H1 (cell line): ENCODE measurements around the gene RAD51B. TPM values are rescaled to one million over a fixed set of nuclear protein-coding genes. Genes with fewer than 3 reads are reported as not detected.

ENCODE experiments used
- CTCF ChIA-PET: fragments of 300-600 bp; sonication (Branson Sonifier 250); formaldehyde crosslinking; loops from one replicate; lab custom pipeline; 2021; ENCODE audit not compliant: partially characterized antibody; lab: Charles Lee
- POLR2A ChIA-PET: fragments of 300-600 bp; sonication (Branson Sonifier 250); formaldehyde crosslinking; loops from one replicate; lab custom pipeline; 2021; ENCODE audit warnings: inconsistent platforms; ENCODE audit not compliant: partially characterized antibody; lab: Charles Lee
- DNase-seq, 2 experiments: peaks; one replicate each; pipeline versions ENCODE4 v3.0.0 to v3.0.0-alpha.2; 2010 to 2022; ENCODE audit warnings: low spot score in 2 of 2, low read depth in 1 of 2, mixed read lengths in 1 of 2
- FAIRE-seq: peaks from 2 replicates; lab custom pipeline; 2011; peaks lifted over from hg19 to GRCh38; lab: Jason Lieb, UNC
- H2AFZ ChIP-seq: 2 replicates; pipeline ENCODE4 v1.8.1; 2012; ENCODE audit warnings: low read length, inconsistent platforms
- H2AK5ac ChIP-seq: 2 replicates; pipeline ENCODE4 v1.6.1; 2013; ENCODE audit warnings: low read depth, low read length
- H2BK120ac ChIP-seq: replicated peaks from 2 replicates; pipeline ENCODE3; 2013; ENCODE audit warnings: low read depth, low read length, inconsistent platforms
- H2BK12ac ChIP-seq: 2 replicates; pipeline ENCODE4 v1.6.1; 2013; ENCODE audit warnings: low read depth, low read length
- H2BK15ac ChIP-seq: 2 replicates; pipeline ENCODE4 v1.6.1; 2013; ENCODE audit warnings: low read length
- H2BK20ac ChIP-seq: 2 replicates; pipeline ENCODE4 v1.6.1; 2013; ENCODE audit warnings: low read length
- H2BK5ac ChIP-seq: 2 replicates; pipeline ENCODE4 v1.6.1; 2013; ENCODE audit warnings: low read depth, low read length
- H3K14ac ChIP-seq: 2 replicates; pipeline ENCODE4 v1.6.1; 2013; ENCODE audit warnings: inconsistent platforms; ENCODE audit not compliant: insufficient read length
- H3K18ac ChIP-seq: 2 replicates; pipeline ENCODE4 v1.6.1; 2013; ENCODE audit warnings: low read length; ENCODE audit errors: extremely low read depth
- H3K23ac ChIP-seq: 2 replicates; pipeline ENCODE4 v1.6.1; 2013; ENCODE audit warnings: inconsistent platforms; ENCODE audit not compliant: insufficient read length
- H3K23me2 ChIP-seq: 2 replicates; pipeline ENCODE4 v1.6.1; 2013; ENCODE audit warnings: low read depth, low read length
- H3K27ac ChIP-seq: 2 replicates; pipeline ENCODE4 v1.6.1; 2011; ENCODE audit warnings: low read depth, low read length, inconsistent platforms
- H3K27me3 ChIP-seq, 4 experiments: replicated peaks in 1 of 4; 1 replicate in 1 of 4; 2 replicates in 3 of 4; pipeline versions ENCODE4 v1.6.1 to v1.8.1; 2011 to 2013; ENCODE audit warnings: low read length in 3 of 4, mild to moderate bottlenecking in 3 of 4, inconsistent platforms in 2 of 4, mixed read lengths in 2 of 4, moderate library complexity in 1 of 4; ENCODE audit not compliant: control insufficient read depth in 3 of 4, insufficient read depth in 3 of 4; ENCODE audit errors: extremely low read depth in 1 of 4
- H3K36me3 ChIP-seq, 4 experiments: 2 replicates each; pipeline versions ENCODE4 v1.6.1 to v1.8.1; 2011 to 2013; ENCODE audit warnings: mild to moderate bottlenecking in 4 of 4, low read length in 3 of 4, moderate library complexity in 2 of 4, control low read depth in 1 of 4, inconsistent platforms in 1 of 4; ENCODE audit not compliant: insufficient read depth in 4 of 4, control insufficient read depth in 2 of 4
- H3K4ac ChIP-seq: replicated peaks from 2 replicates; pipeline ENCODE3; 2013; ENCODE audit warnings: low read length, low read depth, mixed read lengths, inconsistent platforms; ENCODE audit not compliant: insufficient read length
- H3K4me1 ChIP-seq, 4 experiments: replicated peaks in 1 of 4; 1 replicate in 1 of 4; 2 replicates in 3 of 4; pipeline versions ENCODE4 v1.6.1 to v1.8.1; 2011 to 2013; ENCODE audit warnings: low read length in 3 of 4, inconsistent platforms in 2 of 4, mixed read lengths in 1 of 4; ENCODE audit not compliant: insufficient read depth in 4 of 4, control insufficient read depth in 3 of 4
- H3K4me2 ChIP-seq, 2 experiments: 2 replicates each; pipeline versions ENCODE4 v1.6.1 to v1.8.1; 2011 to 2013; ENCODE audit warnings: low read depth in 2 of 2, low read length in 2 of 2, control low read depth in 1 of 2, inconsistent platforms in 1 of 2, mild to moderate bottlenecking in 1 of 2; ENCODE audit not compliant: insufficient read depth in 1 of 2
- H3K4me3 ChIP-seq, 4 experiments: fragments of 200-600, 300-600 bp in 1 of 4; sonication (generic), shearing (Covaris generic), sonication (Bioruptor Twin) in 1 of 4; 2 replicates each; pipeline versions ENCODE4 v1.5.1 to v1.8.1; 2011 to 2016; ENCODE audit warnings: low read length in 4 of 4, low read depth in 3 of 4, control low read depth in 2 of 4, inconsistent platforms in 2 of 4, mild to moderate bottlenecking in 2 of 4, mixed read lengths in 1 of 4, moderate library complexity in 1 of 4; ENCODE audit not compliant: insufficient read depth in 2 of 4; ENCODE audit errors: extremely low read depth in 1 of 4
- H3K56ac ChIP-seq: replicated peaks from 2 replicates; pipeline ENCODE3; 2013; ENCODE audit warnings: low read depth, mild to moderate bottlenecking, mixed read lengths, low read length, inconsistent platforms; ENCODE audit not compliant: insufficient read length
- H3K79me1 ChIP-seq: 2 replicates; pipeline ENCODE4 v1.6.1; 2013; ENCODE audit warnings: low read depth, low read length, control low read depth
- H3K79me2 ChIP-seq, 2 experiments: 2 replicates each; pipeline versions ENCODE4 v1.6.1 to v1.8.1; 2012 to 2013; ENCODE audit warnings: low read length in 2 of 2, mild to moderate bottlenecking in 2 of 2, inconsistent platforms in 1 of 2; ENCODE audit not compliant: insufficient read depth in 2 of 2, control insufficient read depth in 1 of 2
- H3K9ac ChIP-seq, 4 experiments: replicated peaks in 1 of 4; 1 replicate in 1 of 4; 2 replicates in 3 of 4; pipeline versions ENCODE4 v1.6.1 to v1.8.1; 2011 to 2013; ENCODE audit warnings: low read depth in 3 of 4, low read length in 3 of 4, control low read depth in 2 of 4, mild to moderate bottlenecking in 2 of 4, moderate library complexity in 2 of 4, inconsistent platforms in 1 of 4; ENCODE audit errors: extremely low read depth in 1 of 4
- H3K9me3 ChIP-seq, 2 experiments: 2 replicates each; pipeline versions ENCODE4 v1.6.1 to v1.8.1; 2012 to 2013; ENCODE audit warnings: mild to moderate bottlenecking in 2 of 2, moderate library complexity in 2 of 2, control low read depth in 1 of 2, inconsistent platforms in 1 of 2, low read depth in 1 of 2, low read length in 1 of 2, mixed read lengths in 1 of 2; ENCODE audit not compliant: insufficient read depth in 2 of 2
- H4K20me1 ChIP-seq, 2 experiments: replicated peaks in 1 of 2; 2 replicates each; pipeline versions ENCODE3 to v1.8.1; 2011 to 2013; ENCODE audit warnings: inconsistent platforms in 2 of 2, low read length in 2 of 2, mild to moderate bottlenecking in 1 of 2; ENCODE audit not compliant: insufficient read depth in 2 of 2, control insufficient read depth in 1 of 2
- H4K5ac ChIP-seq: 2 replicates; pipeline ENCODE4 v1.6.1; 2013; ENCODE audit warnings: low read length, low read depth, mixed read lengths, inconsistent platforms; ENCODE audit not compliant: insufficient read length
- H4K8ac ChIP-seq: 2 replicates; pipeline ENCODE4 v1.8.0; 2013; ENCODE audit warnings: mild to moderate bottlenecking, moderate library complexity, low read length, inconsistent platforms; ENCODE audit not compliant: insufficient read depth; ENCODE audit errors: extremely low read depth
- H4K91ac ChIP-seq: replicated peaks from 2 replicates; pipeline ENCODE3; 2013; ENCODE audit warnings: low read length, mixed read lengths, inconsistent platforms; ENCODE audit not compliant: insufficient read length
- CTCF ChIP-seq, 3 experiments: IDR thresholded peaks; 1 replicate in 2 of 3; 2 replicates in 1 of 3; pipeline versions ENCODE4 v1.5.1 to v1.6.1; 2011; ENCODE audit warnings: low read length in 3 of 3, mild to moderate bottlenecking in 3 of 3, inconsistent platforms in 2 of 3, low read depth in 1 of 3, moderate library complexity in 1 of 3; ENCODE audit not compliant: insufficient read depth in 1 of 3; ENCODE audit errors: control extremely low read depth in 1 of 3
- EGR1 ChIP-seq: IDR thresholded peaks from 2 replicates; pipeline ENCODE4 v1.6.1; 2011; ENCODE audit warnings: low read depth, low read length, borderline replicate concordance
- EP300 ChIP-seq, 2 experiments: IDR thresholded peaks; 1 replicate in 1 of 2; 2 replicates in 1 of 2; pipeline ENCODE4 v1.6.1; 2011 to 2012; ENCODE audit warnings: low read depth in 2 of 2, low read length in 2 of 2, mild to moderate bottlenecking in 2 of 2, borderline replicate concordance in 1 of 2, inconsistent platforms in 1 of 2, moderate library complexity in 1 of 2
- GABPA ChIP-seq: IDR thresholded peaks from 2 replicates; pipeline ENCODE4 v1.6.1; 2011; ENCODE audit warnings: mild to moderate bottlenecking, low read length, moderate library complexity, borderline replicate concordance; ENCODE audit not compliant: insufficient read depth
- HDAC6 ChIP-seq: IDR thresholded peaks from one replicate; pipeline ENCODE4 v1.7.1; 2012; ENCODE audit warnings: low read depth, mild to moderate bottlenecking, inconsistent platforms, low read length, moderate library complexity
- JUND ChIP-seq: IDR thresholded peaks from 2 replicates; pipeline ENCODE4 v1.6.1; 2011; ENCODE audit warnings: mild to moderate bottlenecking, improper control_type of control experiment, low read length
- RXRA ChIP-seq: IDR thresholded peaks from 2 replicates; pipeline ENCODE4 v1.6.1; 2011; ENCODE audit warnings: low read depth, mild to moderate bottlenecking, low read length, moderate library complexity; ENCODE audit not compliant: insufficient read depth
- SAP30 ChIP-seq: fragments of 300-600 bp; sonication (generic); IDR thresholded peaks from 2 replicates; pipeline ENCODE4 v1.7.1; 2012; ENCODE audit warnings: low read length, moderate library complexity, mild to moderate bottlenecking, inconsistent platforms; ENCODE audit not compliant: insufficient read depth, insufficient replicate concordance
- TBP ChIP-seq: IDR thresholded peaks from 2 replicates; pipeline ENCODE4 v1.6.1; 2011; ENCODE audit warnings: low read depth, low read length, improper control_type of control experiment
- TCF12 ChIP-seq: IDR thresholded peaks from 2 replicates; pipeline ENCODE4 v1.6.1; 2011; ENCODE audit warnings: low read depth, mild to moderate bottlenecking, low read length
- YY1 ChIP-seq: IDR thresholded peaks from 2 replicates; pipeline ENCODE4 v1.6.1; 2011; ENCODE audit warnings: low read depth, mild to moderate bottlenecking, low read length
- ZNF274 ChIP-seq: IDR thresholded peaks from 2 replicates; pipeline ENCODE4 v1.7.0; 2012; ENCODE audit warnings: low read length, borderline replicate concordance; ENCODE audit errors: extremely low read depth
- WGBS, 2 experiments: shearing (Covaris generic) in 1 of 2; methylation state at CpG; one replicate each; pipeline versions ENCODE4 v1.1.6 to v1.1.7; 2013 to 2015; ENCODE audit warnings: low lambda C conversion rate in 2 of 2, mixed read lengths in 2 of 2, inconsistent platforms in 1 of 2, low coverage in 1 of 2, missing lambda C conversion rate in 1 of 2; ENCODE audit not compliant: insufficient replicate concordance in 2 of 2, insufficient coverage in 1 of 2, insufficient read length in 1 of 2; ENCODE audit errors: extremely low coverage in 1 of 2, missing lambda C conversion rate in 1 of 2; 5-methylcytosine and 5-hydroxymethylcytosine counted together
- polyA plus RNA-seq, 7 experiments: library from polyadenylated mRNA; depleted of rRNA in 3 of 7; stranded (reverse) in 5 of 7; unstranded in 2 of 7; fragments of >200 nt in 5 of 7; fragments of 200-250 nt in 2 of 7; gene quantifications; 1 replicate in 5 of 7; 2 replicates in 1 of 7; 4 replicates in 1 of 7; pipeline versions ENCODE4 v1.2.1 to v1.2.3, GENCODE V29; 2011 to 2013; ENCODE audit warnings: missing spikeins in 2 of 7, mixed read lengths in 2 of 7
- total RNA-seq: library from RNA; stranded (reverse); fragmentation: NEBNext Ultra II Directional; extraction: Animal tissue kit (Norgen Biotek cat#: 25700); gene quantifications from 2 replicates; pipeline ENCODE4 v1.2.1, GENCODE V29; 2021

Gene RAD51B
- total and polyA plus RNA-seq, 2 of the 8 experiments (the other 6 are each of a cell fraction or from before 2014, with no cell fraction given), result 3.9 to 14.9 TPM

GRCh38 chr14:68668028-68668427 lies 848.4 kb downstream of the RAD51B start:
- no peak overlapping the region for H3K18ac ChIP-seq
- H3K23ac ChIP-seq, result no peak overlapping the region
- H3K4me3 ChIP-seq, result no peak overlapping the region
- H3K27me3 ChIP-seq, result no peaks in the 10 kb centered on the region
- no peak overlapping the region for H2BK20ac ChIP-seq
- no peak overlapping the region for H2BK120ac ChIP-seq
- H3K9ac ChIP-seq, result no peak overlapping the region
- H3K79me1 ChIP-seq, result no peaks in the 10 kb centered on the region
- no peak overlapping the region for H2AK5ac ChIP-seq
- H4K5ac ChIP-seq, result no peak overlapping the region
- ChIA-PET CTCF (interaction anchor here (0.6 kb wide), 1 partner anchor 218 kb away, joined by 3 read pairs; no protein-coding TSS in a partner anchor), POLR2A (no interaction called here)
- no peak overlapping the region for H2BK12ac ChIP-seq
- no peak overlapping the region for H2BK5ac ChIP-seq
- no peak overlapping the region for H3K4me2 ChIP-seq
- no peak overlapping the region for H3K27ac ChIP-seq
- no peak for DNase-seq
- no peaks in the 10 kb centered on the region for H3K36me3 ChIP-seq
- H4K20me1 ChIP-seq, result no peaks in the 10 kb centered on the region
- 90% methylated on average over 4 of the region's 4 CpGs; no CpG with 5 or more reads in 1 of the 2 experiments for WGBS, 2 experiments
- no peak overlapping the region for H2AFZ ChIP-seq
- no peak for FAIRE-seq
- no peak overlapping the region for H3K14ac ChIP-seq
- no peaks in the 10 kb centered on the region; a peak in 1 of 7 replicates for H3K4me1 ChIP-seq
- H2BK15ac ChIP-seq, result no peak overlapping the region
- H3K56ac ChIP-seq, result no peak overlapping the region
- H3K4ac ChIP-seq, result no peak overlapping the region
- H3K9me3 ChIP-seq, result no peaks in the 10 kb centered on the region; a peak in 1 of 4 replicates
- no peaks in the 10 kb centered on the region for H3K79me2 ChIP-seq
- no peak overlapping the region for H4K91ac ChIP-seq
- H3K23me2 ChIP-seq, result no peaks in the 10 kb centered on the region; the same call in 1 of the 2 replicates
- H4K8ac ChIP-seq, result no peak overlapping the region
- TF ChIP-seq RXRA, result no peak
- no peak for TF ChIP-seq ZNF274
- TF ChIP-seq YY1, result no peak
- no peak for TF ChIP-seq GABPA
- no peak for TF ChIP-seq HDAC6
- TF ChIP-seq TBP, result no peak
- TF ChIP-seq EGR1, result no peak
- TF ChIP-seq EP300 (IDR thresholded peaks at IDR 0.05; ENCODE audit: borderline replicate concordance in 1 of 2, low read depth in 2 of 2, low read length in 2 of 2), result no peak
- no peak for TF ChIP-seq TCF12
- TF ChIP-seq JUND, result no peak
- TF ChIP-seq SAP30, result no peak
- no peak for TF ChIP-seq CTCF (IDR thresholded peaks at IDR 0.05; ENCODE audit: control extremely low read depth in 1 of 3, insufficient read depth in 1 of 3, low read depth in 1 of 3, low read length in 3 of 3)
